ENCODE results near the gene SETX. TPM values are rescaled to one million over a fixed set of nuclear protein-coding genes. Genes with fewer than 3 reads are reported as not detected.

Gene SETX
- total and polyA plus RNA-seq, 8 donors, result 11.1 to 23.1 (median 14.5) TPM

- no peak overlapping the region for H3K4me3 ChIP-seq
- H3K4me1 ChIP-seq, result peaks cover 4 to 5% (median 4%) of the 10 kb centered on the region in 3 donors
- H3K27ac ChIP-seq, result no peak overlapping the region
- peak in 2 of 6 donors; percentile 55 to 69 for DNase-seq
- intact Hi-C loops (cut with DNase I), result loop anchor here in 2 of 3 donors (5.0 kb wide), 1 partner anchor 488 kb away; no protein-coding TSS in a partner anchor
- TF ChIP-seq CTCF (IDR thresholded peaks at IDR 0.05), result no peak
- no peak for FAIRE-seq
- no peaks in the 10 kb centered on the region for H3K27me3 ChIP-seq
- ATAC-seq, result no peak
- 94 to 95% methylated on average over 20 of the region's 20 CpGs for WGBS, 2 donors
- H3K9me3 ChIP-seq, result no peaks in the 10 kb centered on the region
- no peaks in the 10 kb centered on the region for H3K36me3 ChIP-seq
Observed at GRCh38 chr9:132250324-132251262, 104.2 kb downstream of the SETX start.

- H3K27me3 ChIP-seq, result no peaks in the 10 kb centered on the region
- 84 to 88% methylated on average over 8 of the region's 8 CpGs for WGBS, 2 donors
- no peak for TF ChIP-seq CTCF (IDR thresholded peaks at IDR 0.05)
- ATAC-seq, result no peak
- no peak for FAIRE-seq
- H3K4me3 ChIP-seq, result no peak overlapping the region
- intact Hi-C loops (cut with DNase I), result loop anchor here in 2 of 3 donors (5.0 kb wide), 1 partner anchor 487 kb away; no protein-coding TSS in a partner anchor
- no peaks in the 10 kb centered on the region for H3K36me3 ChIP-seq
- H3K4me1 ChIP-seq, result peaks cover 8 to 10% (median 10%) of the 10 kb centered on the region in 3 donors
- H3K27ac ChIP-seq, result no peak overlapping the region
- no peaks in the 10 kb centered on the region for H3K9me3 ChIP-seq
- peak in 1 of 6 donors; percentile 56 for DNase-seq
Observed at GRCh38 chr9:132249690-132250089, 105.1 kb downstream of the SETX start.

DNA sequence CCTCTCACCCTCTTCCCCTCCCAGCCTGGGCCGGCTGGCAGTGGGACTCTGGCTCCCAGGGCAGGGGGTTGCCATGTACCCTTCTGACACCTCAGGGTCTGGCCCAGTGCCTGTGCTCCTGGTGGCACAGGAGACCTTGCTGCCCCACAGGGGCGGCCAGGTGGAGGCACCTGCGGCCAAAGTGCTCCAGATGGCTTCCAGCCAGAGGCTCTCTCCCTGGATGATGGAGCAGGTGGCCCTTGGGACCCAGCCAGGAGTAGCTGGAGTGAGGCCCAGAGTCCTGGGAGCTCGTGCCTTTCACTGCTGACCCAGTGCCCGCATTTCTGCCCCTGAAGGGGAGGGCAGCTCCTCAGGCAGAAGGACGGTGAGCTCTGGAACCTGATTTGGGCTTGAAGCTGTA lies 105.7 kb downstream of the SETX start:
- DNase-seq (peak; percentile 96 to 100 (median 99)), ATAC-seq (peak; percentile 91 to 94 (median 92)), FAIRE-seq (no peak)
- intact Hi-C loops (cut with DNase I), result no loop called here
- 6 to 11% methylated on average over 6 of the region's 6 CpGs for WGBS, 2 donors
- Histone ChIP-seq H3K9me3 (no peaks in the 10 kb centered on the region), H3K27me3 (no peaks in the 10 kb centered on the region), H3K36me3 (no peaks in the 10 kb centered on the region), H3K4me1 (peaks cover 14 to 16% (median 16%) of the 10 kb centered on the region in 3 donors), H3K4me3 (no peak overlapping the region), H3K27ac (peak overlapping the region in 2 of 4 donors; percentile 17 to 22)
- no peak for TF ChIP-seq CTCF (IDR thresholded peaks at IDR 0.05)

GRCh38 chr9:132247942-132248341 lies 106.8 kb downstream of the SETX start:
- FAIRE-seq (no peak), ATAC-seq (no peak), DNase-seq (peak in 1 of 6 donors; percentile 11)
- no peaks in the 10 kb centered on the region for H3K9me3 ChIP-seq
- intact Hi-C loops (cut with DNase I), result no loop called here
- WGBS, 2 donors, result 92 to 95% methylated on average over 8 of the region's 8 CpGs
- H3K36me3 ChIP-seq, result no peaks in the 10 kb centered on the region
- no peak overlapping the region for H3K4me3 ChIP-seq
- peaks cover 20 to 25% (median 24%) of the 10 kb centered on the region in 3 donors for H3K4me1 ChIP-seq
- H3K27me3 ChIP-seq, result no peaks in the 10 kb centered on the region
- TF ChIP-seq CTCF (IDR thresholded peaks at IDR 0.05), result no peak
- H3K27ac ChIP-seq, result no peak overlapping the region
